Measurements from ENCODE around the gene SPA17.

The SPA17 gene

DNA sequence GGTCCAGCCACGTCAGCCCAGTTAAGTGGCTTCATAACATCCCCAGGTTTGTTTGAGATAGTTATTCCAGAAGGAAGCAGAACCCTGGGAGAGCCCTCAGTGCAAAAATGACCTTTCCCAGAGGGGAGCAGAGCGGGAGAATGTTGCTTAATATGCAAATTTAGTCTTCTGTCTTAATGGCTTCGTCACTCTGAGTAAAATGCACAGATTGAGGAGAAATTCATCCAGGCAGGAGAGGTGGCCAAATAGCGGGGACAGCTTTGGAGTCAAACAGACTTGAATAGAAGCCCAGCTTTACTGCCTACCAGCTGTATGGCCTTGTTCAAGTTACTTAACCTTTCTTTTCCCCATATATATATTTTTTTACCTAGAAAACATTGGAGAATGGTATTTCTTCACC, 53.8 kb downstream of the SPA17 start:
- no peak for DNase-seq

DNA sequence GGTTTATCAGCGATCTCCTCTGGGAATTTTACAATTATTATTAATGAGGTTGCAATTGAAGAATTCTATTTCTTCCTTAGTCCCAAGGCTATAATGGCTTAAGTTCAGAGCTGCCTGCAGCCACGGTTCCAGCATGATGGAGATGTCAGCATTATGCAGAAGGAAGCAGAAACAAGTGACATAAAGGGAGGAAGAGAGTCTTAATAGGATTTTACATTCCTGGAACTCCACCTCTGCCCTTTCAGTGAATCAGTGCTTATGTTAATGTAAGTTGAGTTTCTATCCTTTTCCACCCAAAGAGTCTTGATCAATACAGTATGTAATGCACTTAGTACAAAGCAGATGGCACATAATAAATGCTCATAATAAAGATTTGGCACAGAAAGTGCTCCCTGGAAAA, 54.4 kb downstream of the SPA17 start:
- DNase-seq: no peak

DNA sequence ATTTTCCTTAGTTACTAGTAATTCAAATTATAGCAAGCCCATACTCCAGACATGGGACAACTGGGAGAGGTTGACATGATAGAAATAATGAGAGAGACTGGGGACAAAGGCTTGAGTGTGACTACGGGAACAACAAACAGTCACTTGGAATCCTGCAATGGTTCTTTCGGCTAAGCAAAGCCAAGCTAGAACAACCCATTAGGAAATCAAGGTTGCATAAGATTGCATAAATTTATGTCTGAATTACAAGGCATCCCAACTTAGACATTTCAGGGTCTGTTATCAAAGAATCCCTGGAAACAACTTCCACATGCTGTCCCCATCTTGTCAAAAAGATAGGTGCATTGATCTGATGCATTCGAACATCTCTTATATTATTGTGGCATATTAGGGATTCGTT, 55.9 kb downstream of the SPA17 start:
- no peak for DNase-seq

DNA sequence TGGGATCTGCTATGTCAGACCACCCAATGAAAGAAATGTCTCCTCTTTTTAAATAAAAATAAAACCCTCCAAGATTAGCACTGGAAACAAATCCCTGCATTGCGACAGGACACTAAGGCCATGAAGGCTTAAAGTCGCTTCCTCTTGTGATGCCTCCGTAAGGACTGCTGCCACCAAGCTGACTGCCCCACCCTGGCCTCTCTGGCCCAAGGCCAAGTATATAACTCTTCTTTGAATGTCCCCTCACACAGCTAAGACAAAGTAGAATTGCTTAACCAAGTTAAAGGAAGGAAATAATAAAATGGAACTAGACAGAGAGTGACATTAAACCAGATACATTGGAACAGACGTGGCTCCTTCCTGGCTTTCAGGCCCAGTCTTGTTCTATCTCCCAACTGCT, 58.5 kb downstream of the SPA17 start:
- DNase-seq: peak; percentile 100

DNA sequence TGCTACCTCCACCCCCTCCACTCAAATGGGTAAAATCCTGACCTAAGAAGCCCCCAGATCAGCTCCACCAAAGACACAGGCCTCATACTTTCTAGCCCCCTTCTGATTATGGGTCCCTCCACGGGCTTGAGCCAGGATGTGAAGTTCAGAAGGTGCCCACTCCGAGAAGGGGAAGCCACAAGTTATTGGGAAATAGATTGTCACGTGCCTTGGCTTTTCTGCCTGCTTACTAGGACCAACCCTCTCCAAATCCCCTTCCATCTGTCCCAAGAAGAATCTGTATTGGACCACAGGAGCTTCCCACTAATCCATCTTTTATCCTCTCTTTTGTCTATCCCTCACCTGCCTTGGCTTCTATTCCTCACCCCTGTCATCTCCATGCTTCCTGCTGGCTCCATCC, 63.0 kb downstream of the SPA17 start:
- DNase-seq: peak; percentile 90

DNA sequence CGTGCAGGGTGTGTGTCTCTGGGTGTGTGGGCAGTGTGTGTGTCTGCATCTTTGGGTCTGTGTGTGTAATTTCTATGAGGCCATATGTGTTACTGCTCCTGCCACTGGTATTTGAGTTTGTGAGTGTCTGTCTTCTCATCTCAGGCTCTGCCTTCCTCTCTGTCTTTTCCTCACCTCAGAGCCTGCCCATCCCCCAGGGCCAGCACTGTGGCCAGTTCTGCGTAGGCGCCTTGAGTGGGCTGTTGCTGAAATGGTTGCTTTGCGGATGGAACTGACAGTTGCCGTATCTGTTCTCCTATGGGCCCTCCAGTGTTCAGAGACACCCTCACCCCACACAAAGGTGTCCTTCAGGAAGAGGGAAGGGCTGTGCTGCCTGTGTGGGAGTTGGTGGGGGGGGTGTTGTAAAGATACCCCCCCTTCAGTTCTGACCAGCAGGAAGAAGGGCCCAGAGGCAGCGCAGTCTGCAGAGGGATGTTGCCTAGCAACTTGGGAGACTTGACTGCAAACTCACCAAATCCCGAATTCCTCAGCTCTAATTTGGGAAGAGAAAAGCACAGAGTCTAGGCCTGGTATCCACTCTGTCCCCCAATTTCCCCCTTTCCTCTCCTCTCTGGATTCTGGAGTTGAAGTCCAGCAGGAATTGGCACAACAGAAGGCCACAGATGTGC, 64.1 kb downstream of the SPA17 start:
- DNase-seq: no peak

DNA sequence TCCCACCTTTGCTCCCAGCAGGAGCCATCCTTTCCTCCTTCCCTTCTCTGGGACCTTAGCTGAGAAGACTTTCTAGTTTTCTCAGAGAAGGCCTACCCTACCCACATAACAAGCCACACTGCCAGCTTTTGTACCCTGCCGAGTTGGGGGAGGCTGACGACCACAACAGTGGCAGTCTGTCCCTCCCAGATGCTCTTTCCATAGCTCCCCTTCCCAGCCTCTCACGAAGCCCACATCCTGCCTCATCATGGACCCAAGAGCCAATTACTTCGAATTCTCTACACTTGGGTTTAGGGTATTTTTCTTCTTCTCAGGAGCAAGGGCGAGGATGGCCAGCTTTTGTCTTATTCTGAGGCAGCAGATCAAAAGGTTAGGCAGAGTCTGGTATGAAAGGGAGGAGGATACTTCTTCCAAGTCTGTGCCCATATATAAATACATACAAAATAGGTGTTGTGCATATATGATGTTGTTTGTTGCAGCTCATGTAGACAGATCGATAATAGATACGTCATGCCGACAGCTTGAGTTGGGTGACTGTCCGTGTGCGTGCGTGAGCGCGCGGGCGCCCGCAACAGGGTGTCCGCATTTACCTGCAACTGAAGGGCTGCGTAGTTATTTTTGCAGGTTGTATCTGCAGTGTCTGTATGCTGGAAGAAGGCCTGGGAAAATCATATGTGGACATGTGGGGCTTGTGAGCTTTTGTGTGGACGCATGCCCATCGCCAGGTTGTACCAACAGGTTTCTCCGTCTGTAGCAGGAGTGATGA, 65.2 kb downstream of the SPA17 start:
- no peak for DNase-seq

DNA sequence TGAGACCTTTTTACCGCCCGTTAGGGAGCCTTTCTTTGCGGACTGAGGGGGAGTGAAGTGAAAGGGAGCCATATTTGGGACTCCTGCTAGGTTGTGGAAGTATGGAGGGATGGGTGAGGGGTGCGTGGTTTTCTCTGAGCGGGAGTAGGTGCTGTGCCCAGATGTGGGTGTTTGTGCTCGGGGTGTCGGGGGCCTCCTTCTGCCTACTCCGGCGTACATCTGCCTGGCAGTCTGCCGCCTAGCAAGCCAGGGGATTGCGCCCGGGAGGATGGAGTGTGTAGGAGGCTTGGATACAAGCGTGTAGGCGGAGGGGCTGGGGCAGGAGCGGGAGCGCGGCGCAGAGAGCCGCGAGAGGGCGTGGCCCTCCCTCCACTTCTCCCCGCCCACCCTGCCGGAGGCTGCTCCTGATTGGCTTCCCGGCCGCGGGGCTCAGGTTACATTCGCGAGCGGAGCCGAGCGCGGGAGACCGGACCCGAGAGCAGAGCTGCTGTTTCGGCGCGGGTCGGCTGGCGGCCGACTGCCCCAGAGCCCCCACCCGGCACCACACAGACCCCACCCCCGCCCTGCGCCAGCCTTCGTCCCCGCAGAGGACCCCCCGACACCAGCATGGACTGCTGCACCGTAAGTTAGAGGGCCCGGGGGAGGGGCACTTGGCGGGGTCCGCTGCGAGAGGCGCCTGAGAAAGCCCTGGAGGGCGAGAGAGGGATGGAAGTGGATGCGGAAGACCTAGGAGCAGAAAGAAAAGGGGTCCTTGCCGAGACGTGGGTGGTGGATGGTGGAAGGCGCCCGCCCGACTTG, 66.0 kb downstream of the SPA17 start, which contains the start of gene NRGN:
TSS of gene NRGN (plus strand) at position 464 of the 798 bp plus-strand sequence. CDS start at position 607, 143 bp downstream.
- DNase-seq: peak; percentile 95

DNA sequence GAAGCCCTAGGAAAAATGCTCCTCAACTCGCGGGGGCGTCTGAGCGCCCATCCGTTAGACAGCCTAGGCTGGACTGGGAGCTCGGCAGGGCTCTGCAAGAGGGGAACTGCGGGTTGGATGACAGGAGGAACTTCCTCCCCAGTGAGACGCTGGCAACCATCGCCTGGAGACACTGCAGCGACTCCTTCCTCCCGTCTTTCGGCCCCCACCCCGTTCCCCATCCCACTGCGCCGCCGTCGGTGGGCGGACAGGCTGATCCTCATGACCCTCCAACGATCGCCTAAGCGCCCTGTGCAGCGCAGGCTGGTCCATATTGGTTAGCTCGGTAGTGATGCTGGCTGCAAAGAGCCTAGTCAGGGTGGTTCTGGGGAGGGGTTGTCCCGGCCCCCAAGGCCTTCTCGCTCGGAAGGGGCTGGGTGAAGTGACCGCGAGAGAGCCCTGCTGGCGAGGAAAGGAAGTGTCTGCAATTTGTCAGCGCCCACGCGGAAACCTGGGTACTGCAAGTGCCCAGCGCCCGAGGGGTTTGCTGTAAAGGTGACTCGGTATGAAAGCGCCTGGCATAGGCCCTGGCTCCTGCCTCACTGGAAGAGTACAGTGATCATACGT, 66.7 kb downstream of the SPA17 start:
- DNase-seq: peak; percentile 82

DNA sequence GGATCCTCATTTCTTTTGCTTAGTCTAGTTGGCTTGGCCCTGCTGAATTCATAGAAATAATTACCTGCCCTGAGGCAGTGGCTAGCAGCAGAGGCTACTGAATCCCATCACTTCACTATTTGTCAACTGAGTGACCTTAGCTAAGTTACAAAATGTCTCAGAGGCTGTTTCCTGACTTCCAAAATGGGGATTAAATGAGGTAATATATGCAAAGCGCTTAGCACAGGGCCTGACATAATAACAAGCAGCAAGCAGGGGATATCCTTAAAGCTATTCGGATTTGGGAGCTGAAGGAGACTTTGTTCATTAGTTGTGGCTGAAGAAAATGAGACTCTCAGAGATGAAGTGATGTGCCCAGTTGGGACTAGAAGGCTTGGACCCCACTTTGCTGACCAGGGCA, 68.9 kb downstream of the SPA17 start:
- no peak for DNase-seq

DNA sequence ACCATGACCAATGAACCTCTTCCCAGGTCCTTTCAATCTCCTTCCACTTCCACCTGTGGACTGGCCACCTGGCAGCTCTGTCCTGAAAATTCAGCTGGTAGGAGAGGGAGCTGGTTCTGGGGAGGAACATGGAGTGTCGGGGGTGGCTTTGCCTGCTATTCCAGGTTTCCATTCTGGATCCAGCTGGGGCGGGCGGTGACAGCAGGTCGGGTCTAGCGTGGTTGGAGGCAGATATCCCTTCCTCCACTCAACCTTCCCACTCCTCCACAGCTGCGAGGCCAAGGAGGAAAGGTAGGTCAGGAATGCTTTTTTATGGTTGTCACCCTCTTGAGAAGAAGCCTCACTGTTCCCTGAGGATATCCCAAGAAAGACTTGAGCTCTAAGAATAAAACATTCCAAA, 69.3 kb downstream of the SPA17 start:
- DNase-seq: no peak

DNA sequence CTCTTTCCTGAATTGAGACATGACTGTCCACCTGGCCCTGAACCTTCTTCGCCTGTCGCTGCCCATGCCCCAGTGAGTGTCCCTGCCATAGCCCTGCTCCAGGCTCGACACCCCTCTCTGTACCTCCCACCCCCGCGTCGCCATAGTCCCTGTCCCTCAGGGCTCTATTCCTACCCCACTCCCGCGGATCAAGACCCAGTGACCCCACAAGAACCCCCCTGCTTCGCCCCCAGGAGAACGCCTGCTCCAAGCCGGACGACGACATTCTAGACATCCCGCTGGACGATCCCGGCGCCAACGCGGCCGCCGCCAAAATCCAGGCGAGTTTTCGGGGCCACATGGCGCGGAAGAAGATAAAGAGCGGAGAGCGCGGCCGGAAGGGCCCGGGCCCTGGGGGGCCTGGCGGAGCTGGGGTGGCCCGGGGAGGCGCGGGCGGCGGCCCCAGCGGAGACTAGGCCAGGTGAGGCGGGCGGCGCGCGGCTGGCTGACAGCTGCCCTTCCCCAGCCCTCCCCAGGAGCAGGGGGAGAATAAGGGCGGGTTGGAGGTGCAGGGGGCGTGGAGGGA, 71.6 kb downstream of the SPA17 start:
- no peak for DNase-seq

DNA sequence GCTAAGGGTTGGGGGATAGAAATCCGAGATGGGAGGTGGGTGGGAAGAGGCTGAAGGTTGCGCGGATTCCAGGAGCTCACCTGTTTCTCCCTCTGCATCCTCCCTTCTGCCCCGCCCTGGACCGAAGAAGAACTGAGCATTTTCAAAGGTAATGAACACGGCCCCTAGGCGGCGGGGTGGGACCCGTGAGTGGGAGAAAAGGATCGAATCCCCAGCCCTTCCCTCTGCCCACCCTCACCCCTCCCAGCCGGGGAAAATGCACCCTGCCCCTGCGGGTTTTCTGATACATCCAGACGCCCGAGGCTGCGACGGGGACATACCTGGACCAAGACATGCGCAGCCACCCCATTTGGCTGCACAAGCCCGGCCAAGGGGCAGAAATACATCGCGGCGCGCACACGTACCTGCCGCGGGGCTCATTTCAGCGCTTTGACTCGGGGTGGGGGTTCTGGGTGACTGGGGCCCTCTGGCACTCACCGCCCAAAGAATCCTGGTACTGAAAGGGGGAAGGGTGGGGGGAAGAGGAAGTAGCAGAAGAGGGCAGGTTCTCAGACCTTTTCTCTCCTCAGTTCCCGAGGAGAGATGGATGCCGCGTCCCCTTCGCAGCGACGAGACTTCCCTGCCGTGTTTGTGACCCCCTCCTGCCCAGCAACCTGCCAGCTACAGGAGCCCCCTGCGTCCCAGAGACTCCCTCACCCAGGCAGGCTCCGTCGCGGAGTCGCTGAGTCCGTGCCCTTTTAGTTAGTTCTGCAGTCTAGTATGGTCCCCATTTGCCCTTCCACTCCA, 72.3 kb downstream of the SPA17 start:
- no peak for DNase-seq

DNA sequence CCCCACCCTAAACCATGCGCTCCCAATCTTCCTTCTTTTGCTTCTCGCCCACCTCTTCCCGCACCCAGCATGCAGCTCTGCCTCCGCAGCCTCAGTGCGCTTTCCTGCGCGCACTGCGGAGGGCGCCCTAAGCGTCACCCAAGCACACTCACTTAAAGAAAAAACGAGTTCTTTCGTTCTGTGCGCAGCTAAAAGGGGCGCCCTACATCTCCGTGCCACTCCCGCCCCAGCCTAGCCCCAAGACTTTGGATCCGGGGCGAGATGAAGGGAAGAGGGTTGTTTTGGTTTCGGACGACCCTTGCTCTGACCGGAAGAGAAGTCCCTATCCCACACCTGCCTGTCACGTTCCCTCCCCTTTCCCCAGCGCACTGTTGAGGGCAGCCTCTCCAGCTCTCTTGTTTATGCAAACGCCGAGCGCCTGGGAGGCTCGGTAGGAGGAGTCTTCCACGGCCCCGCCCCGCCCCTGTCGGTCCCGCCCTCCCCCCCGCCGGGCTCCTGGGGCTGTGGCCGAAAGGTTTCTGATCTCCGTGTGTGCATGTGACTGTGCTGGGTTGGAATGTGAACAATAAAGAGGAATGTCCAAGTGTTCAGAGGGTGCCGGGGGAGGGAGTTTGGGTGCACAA, 73.0 kb downstream of the SPA17 start:
- no peak for DNase-seq
